ENCODE results near the gene CDC25A. TPM values are rescaled to one million over a fixed set of nuclear protein-coding genes. Genes with fewer than 3 reads are reported as not detected.

The CDC25A gene
- total and polyA plus RNA-seq, 2 experiments from 2014 or later = 5.5 to 7.9 TPM

- Histone ChIP-seq H3K4me3 (no peak overlapping the region), H3K79me2 (no peaks in the 10 kb centered on the region), H3K9me3 (ENCODE audit: low read depth) (no peaks in the 10 kb centered on the region), H3K4me2 (no peak overlapping the region), H4K20me1 (ENCODE audit: insufficient read depth, poor library complexity, severe bottlenecking) (no peaks in the 10 kb centered on the region), H3K9me2 (replicated peaks; ENCODE audit: insufficient read depth) (no peaks in the 10 kb centered on the region), H3K4me1 (ENCODE audit: insufficient read depth) (no peaks in the 10 kb centered on the region), H3K36me3 (replicated peaks; ENCODE audit: insufficient read depth, low read depth) (no peaks in the 10 kb centered on the region), H2AFZ (no peak overlapping the region), H3K27me3 (no peaks in the 10 kb centered on the region), H3K27ac (no peak overlapping the region)
- WGBS (ENCODE audit: low lambda C conversion rate, missing lambda C conversion rate) = 89% methylated on average over 5 of the region's 5 CpGs
- TF ChIP-seq, protein P1, sequence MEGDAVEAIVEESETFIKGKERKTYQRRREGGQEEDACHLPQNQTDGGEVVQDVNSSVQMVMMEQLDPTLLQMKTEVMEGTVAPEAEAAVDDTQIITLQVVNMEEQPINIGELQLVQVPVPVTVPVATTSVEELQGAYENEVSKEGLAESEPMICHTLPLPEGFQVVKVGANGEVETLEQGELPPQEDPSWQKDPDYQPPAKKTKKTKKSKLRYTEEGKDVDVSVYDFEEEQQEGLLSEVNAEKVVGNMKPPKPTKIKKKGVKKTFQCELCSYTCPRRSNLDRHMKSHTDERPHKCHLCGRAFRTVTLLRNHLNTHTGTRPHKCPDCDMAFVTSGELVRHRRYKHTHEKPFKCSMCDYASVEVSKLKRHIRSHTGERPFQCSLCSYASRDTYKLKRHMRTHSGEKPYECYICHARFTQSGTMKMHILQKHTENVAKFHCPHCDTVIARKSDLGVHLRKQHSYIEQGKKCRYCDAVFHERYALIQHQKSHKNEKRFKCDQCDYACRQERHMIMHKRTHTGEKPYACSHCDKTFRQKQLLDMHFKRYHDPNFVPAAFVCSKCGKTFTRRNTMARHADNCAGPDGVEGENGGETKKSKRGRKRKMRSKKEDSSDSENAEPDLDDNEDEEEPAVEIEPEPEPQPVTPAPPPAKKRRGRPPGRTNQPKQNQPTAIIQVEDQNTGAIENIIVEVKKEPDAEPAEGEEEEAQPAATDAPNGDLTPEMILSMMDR (IDR thresholded peaks at IDR 0.05; ENCODE audit: poor library complexity) = no peak
- no peak for TF ChIP-seq EZH2phosphoT487 (IDR thresholded peaks at IDR 0.05; ENCODE audit: low read depth, severe bottlenecking, unreplicated experiment)
- no peak for TF ChIP-seq EZH2 (IDR thresholded peaks at IDR 0.05; ENCODE audit: borderline replicate concordance)
- DNase-seq (ENCODE audit: low spot score) = no peak
Observed at GRCh38 chr3:48157202-48157840, 30.9 kb downstream of the CDC25A start.

DNA sequence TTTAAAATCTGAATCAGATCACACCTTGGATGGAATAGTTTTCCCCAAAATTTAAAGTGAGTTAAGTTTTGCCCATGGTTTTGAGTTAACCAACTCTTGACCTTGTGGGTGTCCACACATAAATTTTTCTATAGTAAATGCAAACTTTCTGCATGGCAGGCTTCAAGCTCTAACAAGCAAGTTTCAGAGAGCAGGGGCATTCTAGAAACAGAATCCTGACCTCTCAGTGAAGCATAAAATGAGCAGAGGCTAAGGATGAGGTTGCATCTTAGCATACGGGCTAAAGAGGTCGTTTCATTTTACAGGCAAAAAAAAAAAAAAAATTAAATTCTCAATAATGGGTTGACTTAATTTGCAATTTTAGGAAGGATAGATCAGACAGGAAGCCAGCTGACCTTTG, 32.1 kb downstream of the CDC25A start:
- Histone ChIP-seq H3K4me2 (no peak overlapping the region), H3K27ac (no peak overlapping the region), H2AFZ (no peak overlapping the region), H4K20me1 (ENCODE audit: insufficient read depth, poor library complexity, severe bottlenecking) (no peaks in the 10 kb centered on the region), H3K36me3 (replicated peaks; ENCODE audit: insufficient read depth, low read depth) (no peaks in the 10 kb centered on the region), H3K4me3 (no peak overlapping the region), H3K4me1 (ENCODE audit: insufficient read depth) (no peaks in the 10 kb centered on the region), H3K9me2 (replicated peaks; ENCODE audit: insufficient read depth) (no peaks in the 10 kb centered on the region), H3K27me3 (no peaks in the 10 kb centered on the region), H3K79me2 (no peaks in the 10 kb centered on the region), H3K9me3 (ENCODE audit: low read depth) (no peaks in the 10 kb centered on the region)
- DNase-seq (ENCODE audit: low spot score) = no peak
- TF ChIP-seq, protein P1 (IDR thresholded peaks at IDR 0.05; ENCODE audit: poor library complexity) = no peak
- no peak for TF ChIP-seq EZH2 (IDR thresholded peaks at IDR 0.05; ENCODE audit: borderline replicate concordance)
- TF ChIP-seq EZH2phosphoT487 (IDR thresholded peaks at IDR 0.05; ENCODE audit: low read depth, severe bottlenecking, unreplicated experiment) = no peak
- 75% methylated on average over 2 of the region's 2 CpGs for WGBS (ENCODE audit: low lambda C conversion rate, missing lambda C conversion rate)

GRCh38 chr3:48155122-48155521, 33.1 kb downstream of the CDC25A start:
- H3K27ac ChIP-seq = no peak overlapping the region
- no peak overlapping the region for H3K4me3 ChIP-seq
- H3K79me2 ChIP-seq = no peaks in the 10 kb centered on the region
- H4K20me1 ChIP-seq (ENCODE audit: insufficient read depth, poor library complexity, severe bottlenecking) = no peaks in the 10 kb centered on the region
- no peak overlapping the region for H3K4me2 ChIP-seq
- H3K9me2 ChIP-seq (replicated peaks; ENCODE audit: insufficient read depth) = no peaks in the 10 kb centered on the region
- peak; percentile 56 for DNase-seq (ENCODE audit: low spot score)
- no peaks in the 10 kb centered on the region for H3K4me1 ChIP-seq (ENCODE audit: insufficient read depth)
- H3K36me3 ChIP-seq (replicated peaks; ENCODE audit: insufficient read depth, low read depth) = no peaks in the 10 kb centered on the region
- no peaks in the 10 kb centered on the region for H3K27me3 ChIP-seq
- no peak overlapping the region for H2AFZ ChIP-seq
- 61% methylated on average over 2 of the region's 2 CpGs for WGBS (ENCODE audit: low lambda C conversion rate, missing lambda C conversion rate)
- no peaks in the 10 kb centered on the region for H3K9me3 ChIP-seq (ENCODE audit: low read depth)
- TF ChIP-seq EZH2phosphoT487 (IDR thresholded peaks at IDR 0.05; ENCODE audit: low read depth, severe bottlenecking, unreplicated experiment) (no peak), EZH2 (IDR thresholded peaks at IDR 0.05; ENCODE audit: borderline replicate concordance) (no peak)
- TF ChIP-seq, protein P1 (IDR thresholded peaks at IDR 0.05; ENCODE audit: poor library complexity) = no peak

Measured in hepatocyte (in vitro differentiated cells).